ENCODE data around the gene PACS1. TPM values are rescaled to one million over a fixed set of nuclear protein-coding genes. Genes with fewer than 3 reads are reported as not detected.

PACS1 gene
- total RNA-seq, 3 donors from 2014 or later: 37.9 to 40.6 (median 38.6) TPM

GRCh38 chr11:66232769-66233168, 162.7 kb downstream of the PACS1 start:
- Histone ChIP-seq H3K27me3 (no peaks in the 10 kb centered on the region), H3K27ac (no peak overlapping the region), H3K4me1 (no peaks in the 10 kb centered on the region), H3K36me3 (no peaks in the 10 kb centered on the region), H3K9me3 (no peaks in the 10 kb centered on the region), H3K4me3 (no peak overlapping the region)
- no peak for DNase-seq (ENCODE audit: low spot score in 2 of 2)
- intact Hi-C loops (cut with DNase I; ENCODE audit: low total_unique reads): no loop called here
- TF ChIP-seq POLR2AphosphoS5 (IDR thresholded peaks at IDR 0.05) (no peak), CTCF (IDR thresholded peaks at IDR 0.05) (no peak), POLR2A (IDR thresholded peaks at IDR 0.05) (no peak)

GRCh38 chr11:66233301-66233700, 163.2 kb downstream of the PACS1 start:
- no peaks in the 10 kb centered on the region for H3K27me3 ChIP-seq
- no peak overlapping the region for H3K27ac ChIP-seq
- H3K36me3 ChIP-seq: no peaks in the 10 kb centered on the region
- TF ChIP-seq CTCF (IDR thresholded peaks at IDR 0.05) (no peak), POLR2A (IDR thresholded peaks at IDR 0.05) (no peak), POLR2AphosphoS5 (IDR thresholded peaks at IDR 0.05) (no peak)
- H3K4me3 ChIP-seq: no peak overlapping the region
- DNase-seq (ENCODE audit: low spot score in 2 of 2): no peak
- H3K9me3 ChIP-seq: no peaks in the 10 kb centered on the region
- H3K4me1 ChIP-seq: no peaks in the 10 kb centered on the region
- intact Hi-C loops (cut with DNase I; ENCODE audit: low total_unique reads): no loop called here

GRCh38 chr11:66235141-66235540, 165.1 kb downstream of the PACS1 start:
- Histone ChIP-seq H3K9me3 (no peaks in the 10 kb centered on the region), H3K36me3 (no peaks in the 10 kb centered on the region), H3K27ac (no peak overlapping the region), H3K27me3 (no peaks in the 10 kb centered on the region), H3K4me3 (no peak overlapping the region), H3K4me1 (no peaks in the 10 kb centered on the region)
- intact Hi-C loops (cut with DNase I; ENCODE audit: low total_unique reads): no loop called here
- DNase-seq (ENCODE audit: low spot score in 2 of 2): no peak
- TF ChIP-seq POLR2A (IDR thresholded peaks at IDR 0.05): no peak
- TF ChIP-seq POLR2AphosphoS5 (IDR thresholded peaks at IDR 0.05): no peak
- TF ChIP-seq CTCF (IDR thresholded peaks at IDR 0.05): no peak

- Histone ChIP-seq H3K4me3 (no peak overlapping the region), H3K4me1 (no peaks in the 10 kb centered on the region), H3K27me3 (no peaks in the 10 kb centered on the region), H3K9me3 (no peaks in the 10 kb centered on the region), H3K36me3 (no peaks in the 10 kb centered on the region), H3K27ac (no peak overlapping the region)
- TF ChIP-seq CTCF (IDR thresholded peaks at IDR 0.05): no peak
- no peak for TF ChIP-seq POLR2AphosphoS5 (IDR thresholded peaks at IDR 0.05)
- no peak for TF ChIP-seq POLR2A (IDR thresholded peaks at IDR 0.05)
- DNase-seq (ENCODE audit: low spot score in 2 of 2): no peak
- intact Hi-C loops (cut with DNase I; ENCODE audit: low total_unique reads): no loop called here
Measured at GRCh38 chr11:66237867-66238266, 167.8 kb downstream of the PACS1 start.

- Histone ChIP-seq H3K9me3 (no peaks in the 10 kb centered on the region), H3K36me3 (no peaks in the 10 kb centered on the region), H3K27ac (no peak overlapping the region), H3K4me3 (no peak overlapping the region), H3K4me1 (no peaks in the 10 kb centered on the region), H3K27me3 (no peaks in the 10 kb centered on the region)
- TF ChIP-seq POLR2AphosphoS5 (IDR thresholded peaks at IDR 0.05): no peak
- intact Hi-C loops (cut with DNase I; ENCODE audit: low total_unique reads): no loop called here
- no peak for DNase-seq (ENCODE audit: low spot score in 2 of 2)
Measured at GRCh38 chr11:66238786-66239413, 168.8 kb downstream of the PACS1 start.

GRCh38 chr11:66239511-66239910, 169.4 kb downstream of the PACS1 start:
- Histone ChIP-seq H3K36me3 (no peaks in the 10 kb centered on the region), H3K9me3 (no peaks in the 10 kb centered on the region), H3K27me3 (no peaks in the 10 kb centered on the region), H3K4me3 (no peak overlapping the region), H3K4me1 (no peaks in the 10 kb centered on the region), H3K27ac (no peak overlapping the region)
- no peak for DNase-seq (ENCODE audit: low spot score in 2 of 2)
- TF ChIP-seq POLR2AphosphoS5 (IDR thresholded peaks at IDR 0.05) (no peak), POLR2A (IDR thresholded peaks at IDR 0.05) (no peak), CTCF (IDR thresholded peaks at IDR 0.05) (no peak)
- intact Hi-C loops (cut with DNase I; ENCODE audit: low total_unique reads): no loop called here

Measured in breast epithelium (tissue), 4 donors.